RCC 7860 (cell line): ENCODE data around the gene KIF13A.
A peak's percentile ranks its signal among the peaks of the same experiment; 100 is the strongest.
"Not testable (repeated sequence)": the region's sequence is repeated elsewhere in the genome, so short reads cannot be mapped to it uniquely, and the experiment has no call there.

Experiments
- DNase-seq: peaks from one replicate; pipeline ENCODE4 v3.0.0-alpha.2; 2015; ENCODE audit warnings: low spot score
- FAIRE-seq: peaks from 2 replicates; lab custom pipeline; 2012; peaks lifted over from hg19 to GRCh38; lab: Jason Lieb, UNC

The KIF13A gene

GRCh38 chr6:17905611-17906592 is 81.5 kb downstream of the KIF13A start:
- DNase-seq, result peak; percentile 62

GRCh38 chr6:17904491-17905120 is 82.8 kb downstream of the KIF13A start:
- DNase-seq (no peak), FAIRE-seq (no peak)

More at GRCh38 chr6:17905611-17906592, 81.5 kb downstream of the KIF13A start:
- peak; percentile 69 for FAIRE-seq

GRCh38 chr6:17902974-17903373 is 84.5 kb downstream of the KIF13A start:
- FAIRE-seq (no peak), DNase-seq (no peak)

GRCh38 chr6:17901493-17901892 is 85.9 kb downstream of the KIF13A start:
- FAIRE-seq, result no peak
- no peak for DNase-seq

- FAIRE-seq (no peak), DNase-seq (no peak)
Observed at GRCh38 chr6:17900011-17900410, 87.4 kb downstream of the KIF13A start.

- DNase-seq (no peak), FAIRE-seq (no peak)
Observed at GRCh38 chr6:17899491-17899890, 87.9 kb downstream of the KIF13A start.

- FAIRE-seq (no peak), DNase-seq (no peak)
Observed at GRCh38 chr6:17897681-17898080, 89.8 kb downstream of the KIF13A start.

- FAIRE-seq (no peak), DNase-seq (no peak)
Observed at GRCh38 chr6:17894905-17895304, 92.5 kb downstream of the KIF13A start.

GRCh38 chr6:17894191-17894590 is 93.2 kb downstream of the KIF13A start:
- FAIRE-seq (no peak), DNase-seq (no peak)

- no peak for FAIRE-seq
Observed at GRCh38 chr6:17892097-17892686, 95.2 kb downstream of the KIF13A start.

GRCh38 chr6:17890309-17890708 is 97.1 kb downstream of the KIF13A start:
- no peak for FAIRE-seq
- DNase-seq, result no peak

More at GRCh38 chr6:17892097-17892686, 95.2 kb downstream of the KIF13A start:
- no peak for DNase-seq

- DNase-seq, FAIRE-seq: not testable (repeated sequence)
Observed at GRCh38 chr6:17889777-17890176, 97.7 kb downstream of the KIF13A start.

- FAIRE-seq, result no peak
- DNase-seq, result no peak
Observed at GRCh38 chr6:17886891-17887290, 100.5 kb downstream of the KIF13A start.

- no peak for FAIRE-seq
- no peak for DNase-seq
Observed at GRCh38 chr6:17885889-17886576, 101.4 kb downstream of the KIF13A start.

- FAIRE-seq (no peak), DNase-seq (no peak)
Observed at GRCh38 chr6:17884498-17885478, 102.6 kb downstream of the KIF13A start.

GRCh38 chr6:17883665-17884497 is 103.6 kb downstream of the KIF13A start:
- DNase-seq (no peak), FAIRE-seq (no peak)

- FAIRE-seq, result no peak
- no peak for DNase-seq
Observed at GRCh38 chr6:17881085-17881858, 106.2 kb downstream of the KIF13A start.

GRCh38 chr6:17879184-17879583 is 108.3 kb downstream of the KIF13A start:
- FAIRE-seq, result no peak
- DNase-seq, result no peak
